T47D (cell line): ENCODE results near the gene WNT7B.

Experiments used
- DNase-seq, 2 experiments: peaks; one replicate each; pipeline versions ENCODE4 v3.0.0 to v3.0.0-alpha.2; 2011 to 2012; ENCODE audit warnings: low read depth in 1 of 2, low spot score in 1 of 2
- JUND ChIP-seq: IDR thresholded peaks from 2 replicates; pipeline ENCODE4 v1.6.1; 2012; ENCODE audit warnings: low read depth
- in situ Hi-C: cut with HindIII; loops from 2 replicates; pipeline ENCODE4 v1.10.0; 2016; ENCODE audit warnings: low sequenced_read_pairs, low pct_unique_long_range_greater_than_20kb

WNT7B gene

GRCh38 chr22:46004105-46004866 lies 27.3 kb upstream of the WNT7B start:
- TF ChIP-seq JUND, result no peak
- no peak for DNase-seq
- in situ Hi-C loops, result no loop called here

DNA sequence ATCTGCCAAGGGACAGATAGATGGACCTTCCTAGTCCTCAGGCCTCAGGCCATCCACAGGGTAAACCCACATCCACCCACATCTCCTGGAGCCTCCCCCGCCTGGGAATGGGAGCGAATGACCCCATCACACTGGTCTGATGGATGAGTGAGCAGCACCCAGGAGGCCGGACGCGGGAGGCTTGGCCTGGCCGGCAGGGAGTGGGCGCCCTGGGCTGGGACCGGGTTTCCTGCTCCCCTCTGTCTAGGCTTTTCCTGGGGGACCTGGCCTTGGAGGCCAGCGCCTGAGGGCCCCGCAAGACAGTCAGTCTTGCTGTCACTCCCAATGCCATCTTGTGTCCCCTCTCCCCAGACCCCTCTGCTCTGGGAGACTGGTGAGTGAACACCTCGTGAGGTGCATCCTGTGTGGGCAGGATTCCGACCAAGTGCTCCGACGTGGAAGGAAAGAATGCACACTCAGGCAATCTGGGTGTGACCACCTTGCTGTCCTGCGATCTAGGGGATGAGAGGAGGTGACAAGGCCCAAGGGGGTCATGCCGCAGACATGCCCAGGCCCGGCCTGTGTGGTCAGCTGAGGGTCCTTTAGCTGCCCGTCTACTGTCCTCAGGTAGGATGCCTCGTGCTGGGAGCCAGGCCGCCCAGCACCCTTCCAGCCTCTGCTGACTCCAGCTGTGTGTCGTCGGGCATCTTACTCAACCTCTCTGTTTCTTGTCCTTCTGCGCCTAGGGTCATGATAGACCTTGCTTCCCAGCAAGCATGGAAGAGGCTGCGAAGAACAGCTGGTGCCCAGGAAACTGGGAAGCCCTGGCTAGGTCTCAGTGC lies 26.5 kb upstream of the WNT7B start:
- TF ChIP-seq JUND, result no peak
- DNase-seq, result no peak
- in situ Hi-C loops, result no loop called here

GRCh38 chr22:46002757-46003270 lies 25.9 kb upstream of the WNT7B start:
- in situ Hi-C loops, result no loop called here
- no peak for TF ChIP-seq JUND
- no peak for DNase-seq

DNA sequence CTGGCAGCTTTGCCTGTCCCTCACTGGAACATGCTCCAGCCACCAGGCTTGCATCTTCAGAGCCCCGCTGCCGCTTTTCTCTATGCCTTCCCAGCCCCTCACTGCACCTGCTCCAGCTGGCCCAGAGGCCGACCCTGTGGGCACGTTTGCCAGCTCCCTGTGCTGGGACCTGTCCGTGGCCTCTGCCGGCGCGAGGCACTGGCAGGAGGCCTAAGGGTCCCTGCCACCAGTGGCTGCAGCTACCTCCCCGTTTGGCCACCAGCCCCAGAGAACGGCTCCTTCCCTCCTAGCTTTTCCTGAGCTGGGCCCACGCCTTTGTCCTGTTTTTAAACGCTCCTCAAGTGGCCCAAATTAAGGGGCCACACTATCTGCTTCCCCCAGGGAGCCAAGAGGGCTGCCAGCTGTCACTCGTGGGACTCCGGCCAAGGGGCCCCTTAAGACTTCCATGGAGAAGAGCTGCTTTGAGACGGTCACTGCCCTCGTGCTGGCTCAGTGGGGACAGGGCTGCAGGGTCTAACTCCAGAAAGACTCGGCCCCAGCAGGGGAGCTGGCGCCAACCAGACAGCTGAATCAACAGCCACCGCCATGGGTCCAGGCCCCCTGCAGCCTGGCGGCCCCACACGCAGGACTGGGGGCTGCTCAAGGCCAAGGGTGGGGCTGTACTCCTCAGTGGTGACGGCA lies 24.6 kb upstream of the WNT7B start:
- DNase-seq, result no peak
- in situ Hi-C loops, result no loop called here
- no peak for TF ChIP-seq JUND

- in situ Hi-C loops, result no loop called here
- DNase-seq, result no peak
- TF ChIP-seq JUND, result no peak
Observed at GRCh38 chr22:46001046-46001425, 24.1 kb upstream of the WNT7B start.

GRCh38 chr22:46000081-46001027 lies 23.4 kb upstream of the WNT7B start:
- in situ Hi-C loops, result no loop called here
- DNase-seq, result no peak
- TF ChIP-seq JUND, result no peak

DNA sequence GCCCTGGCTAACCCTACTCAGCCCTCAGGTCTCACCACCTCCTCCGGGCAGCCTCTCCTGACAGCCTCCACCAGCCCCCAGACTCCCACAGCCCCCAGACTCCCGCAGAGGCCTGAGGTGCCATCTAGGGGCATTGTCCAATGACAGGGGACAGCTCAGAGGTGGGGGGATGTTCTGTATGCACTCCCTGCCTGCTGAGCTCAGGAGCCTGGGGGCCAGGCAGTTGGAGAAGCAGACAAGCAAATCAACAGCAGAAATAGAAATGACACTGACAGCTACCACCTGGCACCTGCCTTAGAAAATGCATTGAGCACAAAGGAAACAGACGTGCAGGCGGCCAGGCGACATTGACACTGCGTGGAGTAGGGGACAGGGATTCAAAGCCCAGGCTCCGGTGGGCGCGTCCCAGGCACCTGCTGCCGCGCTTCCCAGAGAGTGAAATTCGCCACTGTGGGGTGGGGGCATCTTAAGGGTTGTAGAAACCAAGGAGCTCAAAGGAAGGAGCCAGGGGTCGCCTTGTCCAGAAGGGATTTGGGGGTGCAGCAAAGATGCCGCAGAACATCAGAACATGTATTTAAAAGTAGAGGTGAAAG lies 22.5 kb upstream of the WNT7B start:
- TF ChIP-seq JUND, result no peak
- in situ Hi-C loops, result no loop called here
- no peak for DNase-seq

GRCh38 chr22:45998638-45999378 lies 21.8 kb upstream of the WNT7B start:
- in situ Hi-C loops, result no loop called here
- no peak for TF ChIP-seq JUND
- DNase-seq, result no peak

- TF ChIP-seq JUND, result no peak
- in situ Hi-C loops, result no loop called here
- DNase-seq, result no peak
Observed at GRCh38 chr22:45997777-45998637, 21.0 kb upstream of the WNT7B start.

DNA sequence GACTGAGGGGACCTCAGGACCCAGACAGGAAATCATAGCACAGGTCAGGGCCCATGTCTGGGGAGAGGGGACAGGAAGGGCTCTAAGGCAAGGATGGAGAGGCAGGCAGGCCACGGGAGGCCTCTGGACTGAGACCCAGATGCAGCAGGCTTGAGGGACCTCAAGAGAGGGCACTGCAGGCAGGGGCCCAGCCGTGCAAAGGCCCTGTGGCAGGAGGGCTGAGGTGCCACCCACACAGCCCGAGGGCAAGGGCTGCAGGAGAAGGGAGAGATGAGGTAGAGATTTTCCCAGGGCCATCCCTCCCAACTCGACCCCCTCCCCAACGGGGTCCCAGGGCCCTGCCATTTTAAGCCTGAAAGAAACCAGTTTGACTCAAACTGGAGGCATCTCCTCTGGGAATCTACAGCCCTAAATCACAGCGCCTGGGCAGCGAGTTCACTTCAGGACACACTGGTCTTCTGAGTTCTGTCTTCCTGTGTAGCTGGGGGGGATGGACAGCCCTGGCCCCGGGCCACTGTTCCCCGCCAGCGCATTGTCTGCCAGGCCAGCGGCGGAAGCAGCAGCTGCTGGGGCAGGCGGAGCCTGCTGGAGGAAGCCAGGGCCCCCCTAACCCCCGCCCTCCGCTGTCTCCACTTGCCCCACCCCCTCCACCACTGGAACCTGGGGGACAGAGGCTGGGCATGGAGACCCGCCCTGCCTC lies 20.3 kb upstream of the WNT7B start:
- in situ Hi-C loops, result no loop called here

More for the DNA sequence above, 20.3 kb upstream of the WNT7B start:
- no peak for DNase-seq
- no peak for TF ChIP-seq JUND
